ENCODE measurements around the gene B4GALT2.

DNA sequence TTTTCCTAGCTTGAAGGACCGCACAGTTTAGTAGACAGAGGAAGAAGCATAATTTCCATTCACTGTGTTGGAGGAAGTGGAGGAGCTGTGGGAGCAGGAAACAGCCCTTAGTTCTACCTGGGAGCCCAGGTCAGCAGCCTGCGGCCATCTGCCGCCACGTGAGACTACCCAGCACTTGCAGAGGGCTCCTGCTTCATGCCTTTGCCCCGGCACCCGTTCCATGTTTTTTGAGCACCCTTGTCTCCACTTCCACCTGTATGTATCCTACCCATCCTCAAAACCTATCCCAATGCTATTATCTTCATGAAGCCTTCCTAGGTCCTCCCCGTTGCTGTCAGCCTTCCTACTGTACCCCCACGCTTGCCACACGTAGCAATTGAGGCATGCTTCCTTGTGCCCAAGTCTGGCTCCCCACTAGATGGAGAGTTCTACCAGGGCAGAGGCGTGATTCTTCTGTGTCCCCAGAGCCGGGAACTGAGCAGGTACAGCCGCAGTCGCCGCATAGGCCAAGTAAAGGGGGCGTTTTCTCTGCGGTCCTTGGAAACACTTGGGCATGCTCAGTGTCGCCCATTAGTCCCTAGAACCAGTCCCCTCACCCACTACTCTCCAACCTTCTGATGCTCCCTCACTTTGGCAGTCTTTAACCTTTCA lies 50.4 kb downstream of the B4GALT2 start:
- no peak for TF ChIP-seq POLR2A (IDR thresholded peaks at IDR 0.05)
- TF ChIP-seq, protein P1, sequence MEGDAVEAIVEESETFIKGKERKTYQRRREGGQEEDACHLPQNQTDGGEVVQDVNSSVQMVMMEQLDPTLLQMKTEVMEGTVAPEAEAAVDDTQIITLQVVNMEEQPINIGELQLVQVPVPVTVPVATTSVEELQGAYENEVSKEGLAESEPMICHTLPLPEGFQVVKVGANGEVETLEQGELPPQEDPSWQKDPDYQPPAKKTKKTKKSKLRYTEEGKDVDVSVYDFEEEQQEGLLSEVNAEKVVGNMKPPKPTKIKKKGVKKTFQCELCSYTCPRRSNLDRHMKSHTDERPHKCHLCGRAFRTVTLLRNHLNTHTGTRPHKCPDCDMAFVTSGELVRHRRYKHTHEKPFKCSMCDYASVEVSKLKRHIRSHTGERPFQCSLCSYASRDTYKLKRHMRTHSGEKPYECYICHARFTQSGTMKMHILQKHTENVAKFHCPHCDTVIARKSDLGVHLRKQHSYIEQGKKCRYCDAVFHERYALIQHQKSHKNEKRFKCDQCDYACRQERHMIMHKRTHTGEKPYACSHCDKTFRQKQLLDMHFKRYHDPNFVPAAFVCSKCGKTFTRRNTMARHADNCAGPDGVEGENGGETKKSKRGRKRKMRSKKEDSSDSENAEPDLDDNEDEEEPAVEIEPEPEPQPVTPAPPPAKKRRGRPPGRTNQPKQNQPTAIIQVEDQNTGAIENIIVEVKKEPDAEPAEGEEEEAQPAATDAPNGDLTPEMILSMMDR (IDR thresholded peaks at IDR 0.05): no peak

Data from Peyer's patch (tissue), 4 donors.